Inflammatory macrophage (primary cell): ENCODE results near the gene CHCHD6.
A peak's percentile ranks its signal among the peaks of the same experiment; 100 is the strongest.

ENCODE experiments used
- DNase-seq, 2 donors: peaks; one replicate each; pipeline ENCODE4 v3.0.0-alpha.2; 2020 to 2022
- total RNA-seq, 18 experiments: gene quantifications; one replicate each; lab custom pipeline; 2026; ENCODE audit warnings: mixed read lengths in 6 of 18, inconsistent platforms in 2 of 18; lab: John Stamatoyannopoulos, UW

Gene CHCHD6, protein sequence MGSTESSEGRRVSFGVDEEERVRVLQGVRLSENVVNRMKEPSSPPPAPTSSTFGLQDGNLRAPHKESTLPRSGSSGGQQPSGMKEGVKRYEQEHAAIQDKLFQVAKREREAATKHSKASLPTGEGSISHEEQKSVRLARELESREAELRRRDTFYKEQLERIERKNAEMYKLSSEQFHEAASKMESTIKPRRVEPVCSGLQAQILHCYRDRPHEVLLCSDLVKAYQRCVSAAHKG
- total RNA-seq = 1.5 to 6.2 (median 4.0) reads per million in 18 experiments

DNA sequence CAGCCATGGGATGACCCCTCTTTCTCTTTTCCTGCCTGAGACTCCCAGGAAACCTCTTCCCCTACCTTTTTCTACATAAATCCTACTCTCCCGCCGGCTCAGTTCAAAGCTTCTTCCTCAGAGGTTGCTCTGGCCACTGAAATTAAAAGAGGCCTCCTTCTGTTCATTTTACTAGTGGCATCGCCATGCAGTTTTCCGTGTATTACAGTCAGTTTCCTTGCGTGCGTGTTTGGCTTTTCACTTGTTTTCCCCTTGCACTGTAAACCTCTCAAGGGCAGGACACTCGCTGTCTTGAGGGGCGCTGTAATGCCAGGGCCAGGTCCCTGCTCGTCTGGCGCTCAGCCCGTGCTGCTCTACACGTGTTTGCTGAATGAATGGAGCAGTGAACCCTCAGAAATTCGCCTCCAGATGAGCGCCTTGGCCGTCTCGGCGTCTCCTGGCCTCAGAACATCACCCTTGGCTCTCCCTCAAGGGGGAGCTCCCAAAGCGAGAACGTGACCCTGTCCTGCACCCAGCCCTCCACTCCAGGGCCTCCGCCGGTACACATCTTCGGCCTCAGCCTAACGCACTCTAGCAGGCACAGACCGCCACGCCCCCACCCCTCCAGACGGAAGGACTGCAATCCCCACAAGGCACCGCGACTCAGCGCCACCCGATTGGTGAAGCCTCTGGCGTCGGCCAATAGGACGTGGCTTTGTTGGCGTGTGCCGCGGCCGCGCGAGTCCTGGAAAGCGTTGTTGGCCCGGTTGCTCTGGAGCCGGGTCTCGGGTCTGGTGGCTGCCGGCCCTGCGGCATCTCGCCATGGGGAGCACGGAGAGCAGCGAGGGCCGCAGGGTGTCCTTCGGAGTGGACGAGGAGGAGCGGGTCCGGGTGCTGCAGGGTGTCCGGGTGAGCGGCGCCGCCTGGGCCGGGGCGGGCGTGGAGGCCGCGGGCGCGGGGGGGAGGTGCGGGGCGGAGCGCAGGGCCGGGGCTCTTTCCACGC is at the start of gene CHCHD6:
TSS of gene CHCHD6 (plus strand) at position 729 of the 982 bp plus-strand sequence. CDS start at position 802, 73 bp downstream.
- DNase-seq = peak; percentile 95 to 96

DNA sequence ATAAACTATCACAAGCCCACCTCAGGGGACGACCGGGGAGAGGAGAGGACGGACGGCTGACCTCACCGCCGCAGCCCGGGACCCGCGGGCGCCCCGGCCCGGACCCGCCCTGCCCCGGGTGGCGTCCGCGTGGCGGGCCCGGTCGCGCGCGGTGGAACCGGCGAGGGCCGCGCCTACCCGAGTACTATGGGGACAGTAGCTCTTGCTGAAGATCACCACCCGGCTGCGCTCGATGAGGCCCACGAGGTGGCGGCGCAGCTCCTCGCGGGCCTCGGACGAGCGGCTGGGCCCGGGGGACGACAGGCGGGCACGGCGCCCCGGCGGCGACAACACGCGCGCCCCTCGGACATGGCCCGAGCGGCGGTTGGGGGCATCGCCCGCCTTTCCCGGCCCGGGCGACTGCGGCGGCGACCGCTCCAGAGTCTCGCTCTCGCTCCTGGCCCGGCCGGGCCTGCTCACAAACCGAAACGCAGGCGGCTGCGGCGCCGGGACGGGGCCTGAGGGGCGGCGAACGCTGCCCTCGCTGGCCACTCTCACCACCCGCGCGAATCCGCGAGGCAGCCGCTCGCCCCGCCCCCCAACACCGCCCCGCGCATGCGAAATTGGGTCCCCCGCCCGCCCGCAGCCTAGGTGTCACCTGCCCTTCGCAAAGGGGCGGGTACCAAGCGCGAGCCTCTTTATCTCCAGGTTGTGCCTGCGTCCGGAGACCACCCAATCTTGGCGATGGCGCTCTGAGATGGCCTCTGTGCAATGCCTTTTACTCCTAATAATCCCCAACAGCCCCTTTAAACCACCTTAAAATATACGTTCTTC is 49.3 kb upstream of the CHCHD6 start, which contains the start of gene TXNRD3:
TSS of gene TXNRD3 (minus strand) at position 554 of the 813 bp plus-strand sequence.
- peak; percentile 37 to 78 for DNase-seq

DNA sequence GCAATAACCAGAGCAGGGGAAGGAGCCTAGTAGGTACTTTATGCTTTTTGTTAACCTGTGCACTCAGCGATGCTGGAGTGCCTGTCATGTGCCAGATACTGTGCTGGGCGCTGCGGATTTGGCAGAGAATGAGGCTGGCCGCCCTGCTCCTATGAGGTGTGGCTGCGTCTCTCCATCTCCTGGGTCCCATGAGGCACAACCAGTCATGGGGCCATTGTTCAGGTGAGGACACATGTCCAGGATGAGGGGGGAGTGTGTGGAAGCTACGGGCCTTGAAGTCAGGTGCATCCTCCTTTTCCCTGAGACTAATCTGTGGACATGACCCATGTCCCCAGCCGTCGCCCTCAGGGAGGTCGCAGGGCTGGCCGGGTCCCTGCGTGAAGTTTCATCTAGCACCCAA is 48.2 kb upstream of the CHCHD6 start:
- no peak for DNase-seq

DNA sequence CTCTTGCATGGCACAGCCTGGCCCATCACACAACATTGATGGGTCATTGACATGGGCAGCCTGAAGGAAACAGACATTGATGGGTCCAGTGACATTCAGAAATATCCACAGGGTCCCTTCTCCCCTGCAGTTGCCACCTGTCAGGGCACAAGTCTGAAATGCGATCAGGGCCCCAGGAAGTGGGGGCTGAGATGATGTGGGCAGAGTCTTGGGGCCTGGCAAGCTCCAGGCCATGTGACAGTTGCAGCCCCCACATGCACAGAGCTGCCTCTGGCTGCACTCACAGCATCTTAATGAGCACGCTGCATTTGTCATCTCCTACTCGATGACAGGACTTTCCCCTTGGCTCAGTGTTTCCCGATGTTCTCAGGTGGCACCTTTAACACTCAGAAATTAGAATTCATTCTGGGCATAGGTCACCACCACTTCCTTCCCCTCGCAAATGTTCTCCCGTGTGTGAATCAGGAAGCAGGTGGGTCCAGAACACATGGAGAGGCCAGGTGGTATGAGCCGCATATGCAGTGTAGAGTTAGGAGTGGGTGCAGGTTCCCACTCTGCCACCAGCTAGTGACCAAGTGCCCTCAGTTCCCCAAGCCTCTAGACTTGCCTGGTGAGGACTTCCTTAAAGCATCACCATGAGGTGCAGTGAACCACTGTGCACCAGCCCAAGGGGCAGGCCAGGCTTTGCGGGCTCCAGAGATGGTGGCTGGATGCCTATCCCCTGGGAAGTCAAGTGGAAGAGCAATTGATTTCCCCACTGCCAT is 47.5 kb upstream of the CHCHD6 start:
- peak in 1 of 2 donors; percentile 35 for DNase-seq

DNA sequence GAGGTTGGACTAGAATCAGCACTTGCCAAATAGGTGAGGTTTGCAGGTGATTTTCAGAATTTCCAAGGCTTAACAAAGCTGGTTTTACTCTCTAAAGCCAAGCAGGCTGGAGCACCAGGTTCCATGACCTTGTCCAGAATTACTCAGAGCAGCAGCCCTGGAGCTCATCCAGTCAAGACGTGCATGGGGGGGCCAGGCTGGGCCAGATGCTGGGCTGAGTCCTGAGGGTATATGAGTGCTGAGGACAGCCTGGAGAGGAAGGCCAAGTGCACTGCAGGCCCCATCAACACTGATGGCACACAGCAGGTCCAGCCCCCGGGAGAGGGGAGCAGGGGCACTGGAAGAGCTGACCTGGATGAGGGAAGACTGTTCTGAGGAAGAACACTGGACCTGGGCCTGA is 46.1 kb upstream of the CHCHD6 start:
- no peak for DNase-seq

DNA sequence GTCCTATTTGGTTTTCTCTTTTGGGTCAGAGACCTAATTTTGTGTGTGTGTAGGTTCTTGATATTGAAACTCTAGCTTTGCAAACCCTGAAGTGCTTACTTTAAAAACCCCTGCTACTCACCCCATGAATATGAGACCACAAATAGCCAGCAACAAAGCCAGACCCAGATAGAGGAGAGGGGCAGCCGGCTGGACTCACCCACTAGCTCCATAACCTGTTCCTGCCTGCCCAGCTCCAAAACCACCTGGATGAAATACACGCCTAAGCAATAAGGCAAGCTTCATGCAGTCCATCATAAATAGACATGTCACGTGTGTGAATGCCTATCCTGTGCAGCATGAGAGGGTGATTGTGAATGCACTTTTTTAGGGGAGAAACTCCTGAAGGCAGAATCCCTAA is 45.5 kb upstream of the CHCHD6 start:
- no peak for DNase-seq

DNA sequence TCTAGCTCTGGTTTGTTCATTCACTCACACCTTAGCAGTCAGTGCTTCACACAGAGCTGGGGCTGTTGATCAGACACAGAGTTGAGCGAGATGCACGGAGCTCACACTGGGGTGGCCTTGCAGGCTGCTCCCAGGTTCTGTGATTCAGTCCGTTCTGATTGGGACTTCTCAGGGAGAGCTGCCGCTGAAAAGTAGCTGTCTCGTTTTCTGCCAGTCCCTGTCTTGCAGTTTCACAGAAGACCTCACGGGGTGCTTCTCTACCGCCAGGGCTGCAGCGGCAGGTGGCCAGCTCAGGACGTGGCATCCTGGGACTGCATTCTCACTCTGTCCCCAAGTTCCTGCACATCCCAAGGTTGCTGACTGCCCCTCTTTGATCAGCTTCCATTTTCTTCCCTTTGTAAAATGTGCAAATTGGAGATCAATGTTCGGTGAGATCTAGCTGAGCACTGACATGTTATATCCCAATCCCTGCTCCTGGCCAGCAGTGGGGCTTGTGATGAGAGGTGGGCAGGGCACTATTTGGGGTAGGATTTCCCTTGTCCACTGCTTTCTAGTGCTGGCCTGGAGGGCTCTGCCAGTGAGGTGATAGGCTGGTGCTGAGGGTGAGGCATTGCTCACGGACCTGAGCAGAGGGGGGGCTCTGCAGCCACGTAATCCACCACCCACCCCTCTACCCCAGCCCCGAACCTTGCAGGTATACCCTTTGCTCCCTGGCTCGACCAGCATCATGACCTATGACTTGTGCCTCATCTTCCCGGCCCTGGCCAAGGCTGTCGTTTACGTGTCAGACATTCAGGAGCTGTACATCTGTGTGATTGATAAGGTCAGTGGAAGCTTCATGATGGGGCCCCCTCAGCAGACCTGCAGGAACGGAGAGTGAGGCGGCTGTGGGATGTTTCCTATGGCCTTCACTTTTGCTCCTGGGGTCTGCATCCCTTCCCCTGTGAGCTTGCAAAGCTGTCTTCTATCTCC is 43.8 kb upstream of the CHCHD6 start:
- DNase-seq = no peak

DNA sequence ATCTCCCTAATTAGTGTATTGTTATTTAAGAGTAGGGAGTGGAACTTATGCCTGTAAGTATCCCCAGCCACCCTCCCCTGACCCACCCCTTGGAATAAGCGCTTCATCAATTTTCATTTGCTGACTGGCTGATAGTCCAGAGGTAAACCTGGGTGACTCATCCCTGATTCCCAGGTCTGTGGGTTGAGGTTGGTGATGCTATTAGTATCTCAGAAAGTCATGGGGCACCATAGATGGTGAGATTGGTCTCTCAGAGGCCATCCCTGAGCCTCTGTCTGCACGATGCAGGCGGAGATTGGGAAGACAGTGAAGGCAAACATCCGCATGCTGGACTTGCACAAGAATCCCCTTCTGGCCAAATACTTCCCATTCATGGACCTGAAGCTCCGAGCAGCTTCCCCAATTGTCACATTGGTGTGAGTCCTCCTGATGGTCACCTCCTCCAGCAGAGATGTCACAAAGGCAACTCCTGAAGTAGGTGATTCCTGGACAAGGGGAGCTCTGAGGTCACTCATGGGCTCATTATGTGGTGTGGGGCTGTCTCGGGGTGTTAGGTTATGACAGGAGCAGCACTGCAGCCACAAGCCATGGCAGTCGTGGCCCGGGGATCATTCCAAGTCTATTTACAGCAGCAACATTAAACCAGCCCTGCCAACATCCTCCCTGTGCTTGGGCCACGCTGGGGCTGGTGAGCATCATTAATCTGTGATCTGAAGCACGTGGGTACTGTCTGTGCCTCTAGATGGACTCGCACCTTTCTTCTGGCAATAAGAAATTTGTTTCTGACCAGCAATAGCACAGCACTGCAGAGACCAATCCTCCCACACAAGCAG is 42.3 kb upstream of the CHCHD6 start:
- peak; percentile 53 to 81 for DNase-seq

DNA sequence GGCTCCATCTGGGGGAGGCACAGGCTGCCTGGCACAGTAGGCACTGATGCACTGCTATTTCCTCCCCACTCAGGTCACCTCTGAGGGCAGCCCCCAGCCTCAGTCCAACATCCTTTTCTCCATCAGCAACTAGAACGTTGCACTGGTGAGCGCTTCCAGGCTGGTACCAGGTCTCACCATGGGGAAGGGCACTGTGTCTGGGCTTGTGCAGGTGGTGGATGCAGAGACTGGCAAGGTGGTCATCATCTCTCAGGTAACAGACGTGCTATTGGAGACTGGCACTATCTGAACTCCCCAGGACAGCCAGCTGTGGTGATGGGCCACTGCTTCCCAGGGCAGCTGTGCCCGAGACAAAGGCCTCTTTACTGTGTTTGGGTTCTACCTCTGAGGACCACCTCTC is 40.8 kb upstream of the CHCHD6 start:
- no peak for DNase-seq

DNA sequence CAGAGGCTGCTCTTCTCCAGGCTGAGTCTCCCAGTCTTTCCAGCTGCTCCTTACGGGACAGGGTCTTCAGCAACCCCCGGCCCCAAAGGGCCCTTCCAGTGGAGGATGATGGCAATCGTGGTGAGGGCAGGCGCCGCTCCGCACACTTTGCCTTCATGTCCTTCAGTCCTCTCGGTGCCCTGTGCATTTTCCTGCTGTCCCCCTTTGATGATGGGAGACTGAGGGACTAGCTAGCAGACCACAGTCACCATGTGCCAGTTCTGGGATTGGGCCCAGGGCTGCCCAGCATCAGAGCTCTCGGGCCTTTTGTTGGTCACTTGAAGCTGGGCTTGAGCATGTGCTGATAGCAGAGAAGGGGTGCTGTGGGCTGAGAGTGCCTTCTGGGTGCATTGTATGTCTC is 40.3 kb upstream of the CHCHD6 start:
- DNase-seq = no peak

DNA sequence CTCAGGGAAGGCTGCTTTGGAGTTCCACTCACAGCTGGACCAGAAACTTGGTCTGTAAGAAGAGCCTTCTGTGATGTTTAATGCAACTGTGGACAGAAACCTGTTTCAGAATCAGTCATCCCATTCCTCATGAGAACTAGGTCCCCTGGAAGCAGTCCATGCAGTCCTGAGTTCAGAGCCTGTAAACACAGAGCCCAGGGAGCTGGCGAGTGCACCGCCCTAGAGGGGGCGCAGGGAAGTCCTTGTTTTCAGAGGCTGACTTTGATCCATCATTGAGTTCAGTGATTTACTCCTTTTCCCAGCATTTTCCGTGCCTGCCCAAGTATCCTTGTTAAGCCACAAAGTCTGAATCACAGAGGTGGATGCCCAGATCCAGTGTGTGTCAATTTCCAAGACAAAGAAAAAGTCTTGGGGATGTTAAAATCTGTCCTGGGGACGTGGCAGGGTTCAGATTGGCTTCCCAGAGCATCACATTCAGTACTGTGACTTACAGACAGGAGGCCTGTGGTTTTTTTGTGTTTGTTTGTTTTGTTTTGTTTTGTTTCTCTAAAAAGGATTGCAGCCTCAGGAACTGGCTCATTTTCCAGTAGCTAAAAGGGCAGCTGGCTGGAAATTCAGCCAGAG is 39.3 kb upstream of the CHCHD6 start:
- DNase-seq = no peak

DNA sequence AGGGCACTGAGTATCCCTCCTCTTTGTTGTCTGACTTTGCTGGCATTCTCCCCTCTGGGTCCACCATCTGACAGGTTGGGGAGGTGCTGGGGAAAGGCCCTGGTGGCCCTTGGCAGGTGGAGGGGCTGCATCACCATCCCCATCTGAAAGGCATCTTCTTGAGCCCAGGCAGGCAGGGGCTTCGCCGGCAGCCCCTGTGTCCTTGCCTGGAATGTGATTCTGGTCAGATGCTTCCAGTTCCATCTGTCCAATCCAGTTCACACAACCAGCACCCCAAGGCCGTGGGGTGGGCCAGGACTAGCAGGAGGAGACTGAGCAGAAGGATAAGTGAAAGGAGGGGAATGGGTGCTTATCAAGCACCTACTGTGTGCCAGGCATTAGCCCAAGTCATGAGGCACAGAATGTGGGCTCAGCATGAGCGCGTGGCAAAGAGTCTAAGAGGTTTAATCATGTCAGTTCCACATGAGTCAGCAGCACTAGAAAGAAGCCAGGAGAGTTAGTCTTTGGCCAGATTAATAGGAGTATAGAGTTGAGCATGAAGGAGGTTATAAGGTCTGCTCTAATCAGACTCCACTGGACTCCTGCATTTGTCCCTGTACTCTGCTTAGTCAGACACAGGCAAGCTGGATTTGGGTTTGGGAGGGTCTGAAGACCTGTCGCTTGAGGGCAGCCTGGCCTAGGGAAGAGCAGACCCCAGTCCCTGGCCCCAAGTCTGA is 38.7 kb upstream of the CHCHD6 start:
- no peak for DNase-seq

DNA sequence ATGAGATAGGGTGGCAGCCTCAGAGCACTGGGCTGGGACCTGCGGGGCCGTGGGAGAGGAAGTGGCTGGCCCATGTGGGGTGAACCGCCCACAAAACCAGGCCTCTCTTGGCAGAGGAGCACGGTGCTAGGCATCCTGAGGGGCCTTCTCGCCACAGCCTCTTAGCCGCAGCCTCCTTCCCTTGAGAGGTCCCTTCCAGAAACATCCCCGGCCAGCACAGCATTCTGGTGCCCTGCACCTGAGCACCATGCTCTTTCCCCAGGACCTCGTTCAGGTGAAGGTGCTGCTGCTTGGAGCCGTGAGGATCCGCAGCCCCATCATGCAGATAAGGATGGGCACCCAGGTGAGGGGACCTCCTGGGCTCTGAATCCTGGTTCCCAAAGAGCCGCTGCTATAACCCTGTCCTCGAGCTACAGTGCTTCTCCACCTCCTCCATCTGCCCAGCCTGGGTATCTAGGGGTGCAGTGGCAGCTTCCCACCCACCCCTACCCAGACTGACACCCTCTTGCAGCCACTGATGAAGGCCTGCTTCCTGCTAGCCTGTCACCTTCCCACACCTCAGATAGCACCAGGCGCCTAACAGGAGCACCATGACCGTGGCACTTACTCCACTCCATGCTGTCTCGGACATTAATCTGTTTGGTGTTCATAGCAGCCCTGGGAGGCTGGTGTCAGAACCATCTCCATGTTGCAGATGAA is 37.9 kb upstream of the CHCHD6 start:
- no peak for DNase-seq

DNA sequence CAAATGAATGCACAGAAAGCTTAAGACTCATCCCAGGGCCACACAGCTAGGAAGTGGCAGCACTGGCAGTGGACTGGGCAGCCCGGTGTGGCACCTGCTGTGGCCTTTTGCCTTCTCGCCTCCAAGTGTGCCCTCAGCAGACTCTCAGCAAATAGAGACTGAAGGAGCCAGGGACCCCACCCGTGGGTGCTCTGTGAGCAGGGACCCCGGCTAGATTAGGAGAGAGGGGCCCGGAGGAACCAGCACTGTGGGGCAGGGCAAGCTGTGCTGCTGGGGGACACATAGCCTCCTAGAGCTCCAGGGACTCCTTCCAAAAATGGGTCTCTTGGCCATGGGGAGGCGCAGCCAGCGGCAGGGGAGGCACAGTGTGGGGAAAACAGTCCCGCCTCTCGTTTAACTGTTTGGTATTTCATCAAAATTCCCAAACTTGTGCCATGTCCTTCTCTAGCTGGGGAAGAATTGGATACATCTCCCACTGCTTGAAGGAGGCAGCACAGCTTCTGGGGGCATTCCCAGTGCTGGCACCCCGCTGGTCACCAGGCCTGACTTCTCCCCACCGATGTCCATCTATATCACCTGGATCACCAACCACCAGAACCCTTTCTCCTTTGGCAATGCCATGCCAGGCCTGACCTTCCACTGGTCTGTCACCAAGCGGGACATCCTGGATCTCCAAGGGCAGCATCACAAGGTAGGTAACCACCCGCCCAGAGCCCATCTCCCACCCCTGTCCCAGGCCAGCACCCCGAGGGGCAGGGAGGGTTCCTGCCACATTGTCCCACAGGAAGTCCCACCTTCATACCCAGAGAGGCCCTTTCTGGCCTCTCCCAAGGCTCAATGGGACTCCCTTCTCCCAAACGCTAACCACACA is 37.1 kb upstream of the CHCHD6 start:
- no peak for DNase-seq

DNA sequence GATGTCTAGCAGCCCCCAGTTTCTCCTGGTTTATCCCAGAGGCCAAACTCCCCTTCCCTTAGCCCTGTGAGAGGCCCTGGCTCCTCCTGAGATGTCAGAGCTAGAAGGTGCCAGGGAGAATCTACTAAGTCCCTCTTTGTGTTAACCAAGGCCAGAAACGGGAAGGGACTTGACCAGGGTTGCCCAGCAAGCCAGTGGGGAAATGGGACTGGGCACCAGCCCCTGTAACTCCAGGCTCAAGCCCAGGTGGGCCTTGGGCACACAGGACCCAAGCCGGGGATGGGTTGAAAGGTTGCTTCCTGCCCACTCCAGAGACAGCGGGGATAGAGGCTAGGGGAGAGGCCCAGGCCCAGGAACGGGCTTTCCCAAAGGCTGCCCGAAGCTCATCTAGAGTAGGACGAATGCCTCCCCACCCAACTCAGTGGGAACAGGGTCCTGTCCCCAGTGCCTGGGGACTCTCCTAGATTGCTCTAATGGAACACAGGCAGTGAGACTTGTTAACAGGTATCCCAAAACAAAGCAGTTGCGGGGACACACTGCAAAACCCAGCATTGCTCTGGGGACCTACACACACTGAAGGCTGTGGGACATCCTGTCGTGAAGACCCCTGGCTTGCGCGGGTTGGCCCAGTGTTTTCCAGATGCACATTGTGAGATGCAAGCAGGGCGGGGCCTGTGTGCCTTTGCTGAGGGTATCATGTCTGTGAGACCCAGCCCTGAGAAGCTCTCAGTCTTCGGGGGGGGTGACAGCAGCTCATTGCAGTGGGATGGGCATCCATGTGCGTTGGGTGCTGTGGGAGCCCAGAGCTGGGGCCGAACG is 36.2 kb upstream of the CHCHD6 start:
- no peak for DNase-seq
